GM18502 (cell line): ENCODE measurements around the gene SCMH1.
"Not testable (repeated sequence)": the region's sequence is repeated elsewhere in the genome, so short reads cannot be mapped to it uniquely, and the experiment has no call there.

Experiments
- ATAC-seq: cut with Tn5 transposase; IDR thresholded peaks from one replicate; pipeline ENCODE4 v1.9.1; 2021; ENCODE audit warnings: mild to moderate bottlenecking; ENCODE audit not compliant: unreplicated experiment, poor library complexity

The SCMH1 gene

DNA sequence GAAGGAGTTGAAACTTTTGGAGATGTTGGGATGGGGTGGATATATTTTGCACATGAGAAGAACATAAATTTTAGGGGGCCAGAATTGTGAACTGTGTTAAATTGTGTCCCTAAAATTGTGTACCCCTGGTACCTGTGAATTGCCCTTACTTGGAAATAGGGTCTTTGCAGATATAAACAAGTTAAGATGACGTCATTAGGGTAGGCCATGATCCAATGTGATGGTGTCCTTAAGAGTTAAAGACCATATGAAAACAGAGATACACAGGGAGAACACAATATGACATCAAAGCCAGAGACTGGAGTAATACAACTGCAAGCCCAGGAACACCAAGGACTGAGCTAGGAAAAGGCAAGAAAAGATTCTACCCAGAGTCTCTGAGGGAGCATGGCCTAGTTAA, 24.0 kb downstream of the SCMH1 start:
- ATAC-seq = no peak

GRCh38 chr1:41217441-41217840, 24.7 kb downstream of the SCMH1 start:
- no peak for ATAC-seq

- no peak for ATAC-seq
Measured at GRCh38 chr1:41215623-41216022, 26.5 kb downstream of the SCMH1 start.

GRCh38 chr1:41213341-41213740, 28.8 kb downstream of the SCMH1 start:
- no peak for ATAC-seq

GRCh38 chr1:41211608-41212007, 30.5 kb downstream of the SCMH1 start:
- not testable (repeated sequence) for ATAC-seq

- not testable (repeated sequence) for ATAC-seq
Measured at GRCh38 chr1:41207053-41207452, 35.1 kb downstream of the SCMH1 start.

- ATAC-seq = no peak
Measured at GRCh38 chr1:41200728-41201127, 41.4 kb downstream of the SCMH1 start.

- no peak for ATAC-seq
Measured at GRCh38 chr1:41199375-41199774, 42.7 kb downstream of the SCMH1 start.

DNA sequence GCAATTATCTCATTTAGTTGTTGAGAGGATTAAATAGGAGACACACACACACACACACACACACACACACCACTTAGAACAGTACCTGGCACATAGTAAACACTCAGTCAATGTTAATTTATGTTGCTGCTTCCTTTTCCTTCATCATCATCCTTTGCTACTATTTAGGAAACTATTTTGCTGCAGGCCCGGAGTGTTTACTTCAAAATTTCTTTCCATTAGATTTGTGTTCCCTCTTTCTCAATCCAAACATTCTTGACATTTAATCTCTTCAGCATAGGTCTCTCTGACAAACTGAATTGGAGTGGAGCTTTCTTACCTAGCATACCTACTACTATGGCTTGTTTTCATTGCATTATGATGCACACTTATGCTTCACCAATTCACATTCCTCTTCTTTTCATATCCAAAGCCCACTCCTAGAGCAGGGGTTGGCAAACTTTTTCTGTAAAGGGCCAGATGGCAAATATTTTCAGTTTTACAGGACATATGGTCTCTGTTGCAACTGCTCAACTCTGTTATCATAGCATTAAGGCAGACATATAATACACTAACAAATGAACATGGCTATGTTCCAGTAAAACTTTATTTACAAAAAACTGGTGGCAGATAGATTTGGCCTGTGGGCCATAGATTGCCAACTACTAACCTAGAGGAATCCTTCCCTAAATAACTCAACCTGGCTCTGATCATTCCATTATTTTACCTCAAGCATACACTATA, 49.5 kb downstream of the SCMH1 start:
- ATAC-seq = no peak

DNA sequence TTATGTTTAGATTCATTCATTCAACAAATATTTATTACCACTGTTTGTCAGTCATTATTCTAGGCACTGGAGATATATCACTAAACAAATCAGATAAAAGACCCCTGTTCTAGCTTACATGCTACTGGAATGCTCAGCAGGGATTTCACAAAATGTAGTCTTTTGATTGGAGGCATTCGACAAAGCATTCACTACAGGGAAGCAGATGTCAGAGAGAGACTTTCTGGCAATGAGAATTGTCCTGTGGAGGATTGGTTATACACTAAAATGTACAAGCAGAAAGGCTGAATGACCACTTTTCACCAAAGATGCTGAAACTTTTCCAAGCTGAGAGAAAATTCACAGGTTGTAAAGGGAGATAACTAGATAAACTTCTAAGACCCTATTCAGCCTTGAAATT, 57.7 kb downstream of the SCMH1 start:
- no peak for ATAC-seq

GRCh38 chr1:41178230-41178629, 63.9 kb downstream of the SCMH1 start:
- not testable (repeated sequence) for ATAC-seq

- no peak for ATAC-seq
Measured at GRCh38 chr1:41175546-41175945, 66.6 kb downstream of the SCMH1 start.

DNA sequence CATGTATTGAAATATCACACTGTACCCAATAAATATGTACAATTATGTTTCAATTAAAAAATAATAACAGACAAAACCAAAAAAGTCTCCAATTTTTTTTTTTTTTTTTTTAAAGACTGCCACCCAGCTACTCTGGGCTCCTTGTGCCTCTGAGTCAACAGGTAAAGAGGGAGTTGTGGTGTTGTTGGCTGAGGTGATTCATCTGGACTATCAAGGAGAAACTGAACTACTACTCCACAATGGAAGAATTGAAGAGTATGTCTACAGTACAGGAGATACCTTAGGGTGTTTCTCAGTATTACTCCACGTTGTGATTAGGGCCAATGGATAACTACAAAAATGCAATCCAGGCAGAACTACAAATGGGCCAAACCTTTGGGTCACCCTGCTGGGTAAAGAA, 67.9 kb downstream of the SCMH1 start:
- no peak for ATAC-seq

DNA sequence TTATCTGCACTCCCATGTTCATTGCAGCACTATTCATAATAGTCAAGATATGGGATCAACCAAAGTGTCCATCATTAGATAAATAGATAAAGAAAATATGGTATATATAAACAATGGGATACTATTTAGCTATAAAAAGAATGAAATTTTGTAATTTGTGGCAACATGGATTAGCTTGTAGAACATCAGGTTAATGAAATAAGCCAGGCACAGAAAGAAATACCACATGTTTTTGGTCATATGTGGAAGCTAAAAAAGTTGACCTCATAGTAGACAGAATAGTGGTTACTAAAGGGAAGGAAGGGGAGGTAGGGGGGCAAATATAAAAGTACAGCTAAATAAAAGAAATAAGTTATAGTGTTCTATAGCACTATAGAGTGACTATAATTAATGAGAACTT, 68.5 kb downstream of the SCMH1 start:
- ATAC-seq = no peak

GRCh38 chr1:41171266-41171874, 70.7 kb downstream of the SCMH1 start:
- no peak for ATAC-seq

DNA sequence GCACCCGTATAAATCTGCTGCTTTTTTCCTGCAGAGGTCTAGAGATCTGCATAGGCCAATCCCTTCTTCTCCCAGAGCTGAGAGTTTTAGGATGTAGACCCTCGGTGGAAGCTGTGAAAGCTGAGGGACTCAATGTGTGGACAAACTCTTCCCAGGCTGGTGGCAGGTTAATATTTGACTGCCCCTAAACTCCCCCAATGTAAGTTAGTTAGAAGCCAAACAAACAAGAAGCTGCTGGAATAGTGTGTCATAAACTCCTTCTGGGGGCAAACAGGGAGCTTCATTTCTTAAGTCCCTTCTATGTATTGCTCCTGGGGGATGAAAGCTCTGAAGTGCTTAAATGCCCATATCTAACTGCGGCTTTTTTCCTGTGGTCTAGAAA, 72.3 kb downstream of the SCMH1 start:
- ATAC-seq = no peak

- ATAC-seq = no peak
Measured at GRCh38 chr1:41169066-41169798, 72.9 kb downstream of the SCMH1 start.

DNA sequence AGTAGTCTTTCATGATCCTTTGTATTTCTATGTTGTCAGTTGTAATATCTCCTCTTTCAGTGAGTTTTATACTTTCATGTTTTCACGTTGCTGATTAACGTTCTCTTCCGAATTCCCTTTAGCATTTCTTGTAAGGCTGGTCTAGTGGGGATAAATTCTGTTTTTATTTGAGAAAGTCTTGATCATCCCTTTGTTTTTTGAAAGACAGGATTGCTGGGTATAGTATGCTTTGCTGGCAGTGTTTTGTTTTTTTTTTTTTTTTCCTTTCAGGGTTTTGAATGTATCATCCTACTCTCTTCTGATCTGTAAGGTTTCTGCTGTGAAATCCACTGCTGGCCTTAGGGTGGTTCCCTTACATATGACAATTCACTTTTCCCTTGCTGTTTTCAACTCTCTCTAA, 74.4 kb downstream of the SCMH1 start:
- no peak for ATAC-seq

DNA sequence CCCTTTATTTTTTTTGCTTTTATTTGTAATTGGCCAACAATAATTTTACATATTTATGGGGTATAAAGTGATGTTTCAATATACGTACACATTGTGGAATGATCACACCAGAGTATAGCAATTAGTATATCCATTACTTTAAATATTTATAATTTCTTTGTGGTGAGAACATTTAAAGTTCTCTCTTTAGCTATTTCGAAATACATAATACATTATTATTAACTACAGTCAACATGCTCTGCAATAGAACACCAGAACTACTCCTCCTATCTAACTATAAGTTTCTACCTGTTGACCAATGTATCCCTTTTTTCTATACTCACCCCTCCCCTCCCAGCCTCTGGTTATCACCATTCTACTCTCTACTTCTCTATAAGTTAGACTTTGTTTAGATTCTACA, 77.4 kb downstream of the SCMH1 start:
- ATAC-seq = no peak

- no peak for ATAC-seq
Measured at GRCh38 chr1:41162441-41162840, 79.7 kb downstream of the SCMH1 start.

DNA sequence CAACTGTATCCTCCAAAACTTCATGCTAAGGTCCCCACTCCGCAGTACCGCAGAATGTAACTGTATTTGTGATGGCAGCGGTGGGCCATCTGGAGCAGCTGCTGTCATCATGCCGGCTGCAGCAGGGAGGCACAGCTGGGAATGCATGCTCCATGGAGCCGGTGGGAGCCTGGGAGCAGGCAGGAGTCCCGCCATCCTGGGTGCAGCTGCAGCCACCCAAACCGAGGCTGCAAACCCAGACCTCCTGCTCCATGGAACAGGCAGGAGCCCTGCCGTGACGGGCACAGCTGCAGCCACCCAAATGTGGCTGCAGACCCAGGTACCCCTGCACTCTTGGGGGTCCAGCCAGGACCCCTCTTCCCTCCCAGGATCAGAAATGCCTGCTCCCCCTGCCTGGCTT, 80.3 kb downstream of the SCMH1 start:
- no peak for ATAC-seq
